Measurements from ENCODE around the gene MYOCD. TPM values are rescaled to one million over a fixed set of nuclear protein-coding genes. Genes with fewer than 3 reads are reported as not detected.

The MYOCD gene
- total RNA-seq, 4 donors from 2014 or later: 96.2 to 211 (median 124) TPM

DNA sequence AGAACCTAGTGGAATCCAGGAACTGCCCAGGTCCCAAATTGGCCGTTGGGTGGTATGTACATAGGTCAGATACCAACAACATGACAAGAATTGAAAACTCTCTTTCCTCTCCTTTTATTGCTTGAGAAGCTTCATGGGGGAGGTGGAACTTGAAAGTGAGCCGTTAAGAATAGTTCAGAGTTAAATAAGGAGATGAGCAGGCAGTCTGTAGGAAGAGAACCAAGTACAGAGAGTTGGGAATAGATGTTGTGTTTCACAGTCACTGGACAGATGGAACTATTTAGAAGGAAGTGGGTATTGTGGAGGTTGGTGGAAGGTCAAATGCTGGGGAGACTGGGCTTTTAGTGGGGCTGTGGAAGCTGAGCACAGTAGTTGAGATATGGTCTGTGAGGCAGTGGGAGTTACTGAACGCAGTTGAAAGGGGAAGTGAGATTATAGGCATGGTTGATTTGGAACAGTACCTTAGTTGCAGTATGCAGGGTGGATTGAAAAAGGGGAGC is 150.0 kb downstream of the MYOCD start:
- Histone ChIP-seq H3K27me3 (no peaks in the 10 kb centered on the region), H3K36me3 (no peaks in the 10 kb centered on the region), H3K4me1 (no peaks in the 10 kb centered on the region), H3K9me3 (peaks cover 0 to 7% (median 3%) of the 10 kb centered on the region in 4 donors), H3K4me3 (no peak overlapping the region), H3K27ac (replicated peaks in 1 of 4) (no peak overlapping the region)
- intact Hi-C loops (cut with DNase I): no loop called here
- WGBS: 75% methylated on average over 3 of the region's 3 CpGs
- TF ChIP-seq POLR2AphosphoS5 (IDR thresholded peaks at IDR 0.05): no peak
- no peak for TF ChIP-seq POLR2A (IDR thresholded peaks at IDR 0.05; ENCODE audit: low read depth)
- no peak for TF ChIP-seq CTCF (IDR thresholded peaks at IDR 0.05)
- no peak for TF ChIP-seq EP300 (IDR thresholded peaks at IDR 0.05)
- no peak for DNase-seq (ENCODE audit: extremely low spot score)

Other genes starting within 250 kb of the MYOCD start
- 1 to 10 TPM; 3.5 to 7.8 (median 5.8) TPM for gene ARHGAP44, start 123.6 kb downstream of the MYOCD start, total RNA-seq

Data from esophagus muscularis mucosa (tissue), 4 donors.